Measurements from ENCODE around the gene ANTXRL. TPM values are rescaled to one million over a fixed set of nuclear protein-coding genes. Genes with fewer than 3 reads are reported as not detected.
"Not testable (repeated sequence)": the region's sequence is repeated elsewhere in the genome, so short reads cannot be mapped to it uniquely, and the experiment has no call there.

The ANTXRL gene
- total RNA-seq, 1 donor from 2014 or later = not detected

DNA sequence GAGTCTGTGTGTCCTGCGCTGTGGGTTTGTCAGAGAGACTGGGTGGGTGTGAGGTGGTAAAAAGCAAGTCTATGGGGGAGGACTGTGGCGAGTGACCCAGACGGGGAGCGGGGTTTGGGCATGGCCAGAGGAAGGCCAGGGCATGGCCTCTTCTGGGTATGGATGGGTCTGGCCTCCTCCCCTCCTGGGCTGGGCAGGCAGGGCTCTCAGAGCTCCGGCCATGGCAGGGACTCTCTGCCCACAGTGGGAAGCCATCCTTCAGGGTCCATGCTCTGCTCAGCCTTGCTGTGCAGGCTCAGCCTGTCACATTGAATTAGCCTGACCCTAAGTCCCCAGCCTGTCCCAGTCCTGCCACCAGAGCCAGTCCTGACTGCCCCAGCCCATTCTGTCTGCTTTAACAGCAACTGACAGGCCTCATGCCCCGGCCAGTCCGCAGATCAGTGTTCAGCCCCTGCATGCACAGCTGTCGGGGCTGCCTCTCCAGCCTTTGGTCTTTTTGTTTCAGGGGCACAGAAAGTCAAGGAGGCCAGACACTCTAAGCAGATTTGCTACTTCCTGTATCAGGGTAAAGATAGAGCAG, 7.9 kb downstream of the ANTXRL start:
- DNase-seq (ENCODE audit: low spot score) = no peak

DNA sequence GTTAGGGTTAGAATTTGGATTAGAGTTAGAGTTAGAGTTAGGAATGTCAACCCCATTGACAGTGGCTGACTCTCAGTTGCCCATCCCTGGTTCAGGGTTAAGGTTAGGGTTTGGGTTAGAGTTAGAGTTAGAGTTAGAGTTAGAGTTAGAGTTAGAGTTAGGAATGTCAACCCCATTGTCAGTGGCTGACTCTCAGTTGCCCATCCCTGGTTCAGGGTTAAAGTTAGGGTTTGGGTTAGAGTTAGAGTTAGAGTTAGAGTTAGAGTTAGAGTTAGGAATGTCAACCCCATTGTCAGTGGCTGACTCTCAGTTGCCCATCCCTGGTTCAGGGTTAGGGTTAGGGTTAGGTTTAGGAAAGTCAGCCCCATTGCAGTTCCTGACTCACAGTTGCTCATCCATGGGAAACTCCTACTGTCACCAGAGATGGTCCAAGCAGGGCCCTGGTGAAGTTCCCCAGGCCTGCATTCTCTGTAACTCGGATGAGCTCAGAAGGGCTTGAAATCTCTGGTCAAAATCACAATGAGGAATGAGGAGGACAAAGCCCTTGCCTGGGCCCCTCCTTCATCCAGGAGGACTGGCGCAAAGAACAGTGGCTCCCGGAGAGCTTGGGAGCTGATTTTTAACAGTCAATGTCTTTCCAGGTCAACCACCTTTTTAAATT, 8.7 kb downstream of the ANTXRL start:
- DNase-seq (ENCODE audit: low spot score) = not testable (repeated sequence)

GRCh38 chr10:46296086-46296485, 9.3 kb downstream of the ANTXRL start:
- not testable (repeated sequence) for DNase-seq (ENCODE audit: low spot score)

- no peak for DNase-seq (ENCODE audit: low spot score)
These were observed 9.9 kb downstream of the ANTXRL start for GRCh38 chr10:46296641-46297141.

DNA sequence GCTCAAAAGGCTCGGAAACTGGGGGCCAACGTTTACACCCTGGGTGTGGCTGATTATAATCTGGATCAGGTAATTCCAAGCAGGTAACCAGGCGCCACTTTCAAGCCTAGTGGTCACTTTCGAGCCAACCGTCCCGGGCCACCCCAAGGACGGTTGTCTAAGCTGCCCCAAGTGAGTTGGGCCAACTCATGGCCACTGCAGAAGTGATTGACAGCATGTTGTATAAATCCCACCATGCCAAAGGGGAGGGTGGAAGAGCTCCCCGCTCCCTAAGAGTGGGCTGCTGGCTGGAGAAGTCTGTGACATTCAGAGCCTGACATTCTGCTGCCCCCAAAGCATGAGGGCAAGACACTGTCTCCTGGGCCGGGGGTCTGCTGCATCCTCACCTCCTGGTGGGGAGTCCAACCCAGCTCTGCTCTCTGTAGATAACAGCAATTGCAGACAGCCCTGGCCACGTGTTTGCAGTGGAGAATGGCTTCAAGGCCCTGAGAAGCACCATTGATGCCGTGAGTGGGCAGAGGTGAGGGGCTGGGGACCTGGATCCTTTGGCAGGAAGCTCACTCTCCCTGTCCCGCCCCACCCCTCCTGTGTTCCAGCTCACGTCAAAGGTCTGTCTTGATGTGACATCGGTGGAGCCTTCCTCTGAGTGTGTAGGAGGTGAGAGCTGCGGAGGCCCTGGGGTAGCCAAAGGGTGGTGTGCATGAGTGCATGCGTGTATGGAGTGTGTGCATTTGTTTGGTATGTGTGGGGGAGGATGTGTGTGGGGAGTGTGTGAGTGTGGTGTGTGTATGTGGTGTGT, 10.8 kb downstream of the ANTXRL start:
- no peak for DNase-seq (ENCODE audit: low spot score)

GRCh38 chr10:46298477-46299285, 11.9 kb downstream of the ANTXRL start:
- DNase-seq (ENCODE audit: low spot score) = no peak

DNA sequence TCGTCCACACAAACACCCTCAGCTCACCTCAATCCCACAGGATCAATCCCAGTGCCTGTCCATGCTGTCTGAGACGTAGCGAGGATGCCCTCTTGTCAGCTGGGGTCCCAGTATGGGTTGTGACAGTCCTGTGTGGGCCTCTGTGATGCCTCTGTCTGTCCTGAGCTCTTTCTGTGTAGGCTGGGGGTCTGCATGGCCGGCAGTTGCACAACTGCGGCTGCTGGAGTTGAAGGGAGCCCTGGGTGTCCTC, 12.4 kb downstream of the ANTXRL start:
- DNase-seq (ENCODE audit: low spot score) = no peak

GRCh38 chr10:46299536-46300369, 13.0 kb downstream of the ANTXRL start:
- DNase-seq (ENCODE audit: low spot score) = no peak

- DNase-seq (ENCODE audit: low spot score) = not testable (repeated sequence)
These were observed 13.5 kb downstream of the ANTXRL start for GRCh38 chr10:46300370-46300711.

GRCh38 chr10:46301056-46301645, 14.4 kb downstream of the ANTXRL start:
- DNase-seq (ENCODE audit: low spot score) = no peak

DNA sequence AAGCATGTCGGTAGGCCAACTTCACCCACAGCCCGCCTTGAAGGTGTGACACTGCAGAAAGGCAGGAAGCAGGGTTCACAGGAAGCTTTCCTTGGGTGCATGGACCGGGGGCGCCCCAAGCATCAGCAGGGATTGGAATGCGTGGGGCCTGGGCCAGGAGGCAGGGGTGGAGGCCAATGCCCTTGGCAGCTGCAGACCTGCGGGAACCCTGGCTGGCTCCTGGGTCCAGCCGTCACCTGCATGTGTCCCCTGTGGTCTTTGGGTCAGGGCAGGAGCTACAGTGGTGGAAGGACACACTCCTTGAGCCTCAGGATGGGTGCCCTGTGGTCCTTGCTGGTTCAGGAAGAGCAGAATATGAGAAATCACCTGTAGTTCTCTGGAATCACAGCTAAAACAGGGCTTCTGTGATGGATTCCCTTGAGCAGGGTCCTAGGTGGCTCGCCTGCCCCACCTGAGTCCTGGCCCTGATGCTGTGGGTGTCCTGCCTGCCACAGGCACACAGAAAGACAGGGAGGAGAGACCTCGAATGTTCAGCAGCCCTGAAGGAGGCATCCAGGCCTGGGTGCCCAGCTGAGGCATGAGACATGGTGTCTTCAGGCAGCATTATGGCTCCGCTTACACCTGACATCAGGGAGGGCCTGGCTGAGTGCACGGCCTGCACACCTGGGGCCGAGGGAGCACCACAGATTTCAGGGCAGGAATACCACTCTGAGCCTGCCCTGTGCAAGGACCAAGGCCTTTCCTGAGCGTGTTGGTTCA, 15.1 kb downstream of the ANTXRL start:
- DNase-seq (ENCODE audit: low spot score) = no peak

- not testable (repeated sequence) for DNase-seq (ENCODE audit: low spot score)
These were observed 16.1 kb downstream of the ANTXRL start for GRCh38 chr10:46302765-46303352.

DNA sequence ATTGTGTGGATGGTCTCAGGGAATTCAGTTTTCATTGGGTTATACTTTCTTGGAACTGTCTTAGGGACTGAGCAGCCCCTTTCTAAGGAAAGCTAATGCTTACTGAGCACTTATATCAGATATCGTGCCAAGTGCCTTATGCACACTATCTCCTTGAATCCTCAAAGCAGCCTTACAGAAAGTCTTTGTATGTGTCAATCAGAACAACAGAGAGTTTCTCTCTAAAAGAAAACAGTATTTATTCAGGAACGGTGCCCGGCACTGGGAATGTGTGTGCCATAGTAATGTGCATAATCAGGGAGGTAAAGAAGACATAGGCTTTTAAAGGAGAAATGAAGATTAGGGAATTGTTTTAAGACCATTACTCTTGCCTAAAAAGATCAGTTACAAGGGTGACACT, 17.3 kb downstream of the ANTXRL start:
- no peak for DNase-seq (ENCODE audit: low spot score)

GRCh38 chr10:46304671-46305070, 17.9 kb downstream of the ANTXRL start:
- not testable (repeated sequence) for DNase-seq (ENCODE audit: low spot score)

GRCh38 chr10:46305079-46305818, 18.5 kb downstream of the ANTXRL start:
- no peak for DNase-seq (ENCODE audit: low spot score)

DNA sequence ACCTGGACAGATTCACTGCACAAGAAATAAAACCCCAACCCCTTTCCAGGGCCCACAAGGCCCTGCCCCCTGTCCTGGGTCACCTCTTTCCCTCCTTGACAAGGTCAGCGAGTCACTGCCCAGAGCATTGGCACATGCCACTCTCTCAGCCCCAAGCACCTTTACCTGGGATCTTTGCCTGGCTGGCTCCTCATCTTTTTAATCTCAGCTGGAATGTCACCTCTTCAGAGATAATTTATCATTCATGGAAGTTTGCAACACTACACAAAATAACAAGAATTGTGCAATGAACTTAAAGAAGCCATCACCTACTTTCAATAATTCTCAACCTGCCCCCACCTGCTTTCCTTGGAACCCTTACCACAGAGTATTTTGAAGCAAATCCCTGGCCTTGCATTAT, 19.2 kb downstream of the ANTXRL start:
- no peak for DNase-seq (ENCODE audit: low spot score)

GRCh38 chr10:46306516-46307184, 19.9 kb downstream of the ANTXRL start:
- no peak for DNase-seq (ENCODE audit: low spot score)

- DNase-seq (ENCODE audit: low spot score) = no peak
These were observed 20.7 kb downstream of the ANTXRL start for GRCh38 chr10:46307281-46308112.

Measured in ureter (tissue), 1 donor.